ENCODE results near the gene RALGPS1.

The RALGPS1 gene

GRCh38 chr9:127066060-127066850 is 151.7 kb downstream of the RALGPS1 start:
- H2BK120ac ChIP-seq (ENCODE audit: insufficient read depth, low read length, poor library complexity) = peak overlapping the region; percentile 63
- H3K36me3 ChIP-seq (ENCODE audit: control insufficient read depth in 1 of 2, insufficient read depth in 2 of 2, low read length in 2 of 2) = no peaks in the 10 kb centered on the region
- H3K27me3 ChIP-seq (ENCODE audit: insufficient read depth, low read length) = no peaks in the 10 kb centered on the region
- H2AFZ ChIP-seq (ENCODE audit: insufficient read depth, low read length, poor library complexity) = no peak overlapping the region
- no peak for DNase-seq
- WGBS (ENCODE audit: extremely low coverage, insufficient coverage, insufficient read length) = no CpG with 5 or more reads among the region's 9 CpGs
- H3K79me1 ChIP-seq (ENCODE audit: low read length) = peaks cover 7% of the 10 kb centered on the region
- H3K4me3 ChIP-seq (ENCODE audit: low read depth, low read length) = no peak overlapping the region
- H3K9ac ChIP-seq (ENCODE audit: low read length) = no peak overlapping the region
- peak overlapping the region; percentile 70 for H4K91ac ChIP-seq (ENCODE audit: low read depth, low read length)
- no peak overlapping the region for H3K27ac ChIP-seq (ENCODE audit: low read depth, low read length)
- H3K79me2 ChIP-seq (ENCODE audit: control insufficient read depth, insufficient read depth, low read length, poor library complexity) = peaks cover 2% of the 10 kb centered on the region
- H3K23ac ChIP-seq (ENCODE audit: low read length) = no peak overlapping the region
- no peak overlapping the region for H4K12ac ChIP-seq (ENCODE audit: low read depth, low read length)
- H3K9me3 ChIP-seq (ENCODE audit: insufficient read depth, low read depth, low read length) = no peaks in the 10 kb centered on the region
- H2BK12ac ChIP-seq (ENCODE audit: low read length) = peak overlapping the region; percentile 74
- H3K14ac ChIP-seq (ENCODE audit: low read length) = peak overlapping the region; percentile 79
- H2AK5ac ChIP-seq (ENCODE audit: low read length) = peak overlapping the region; percentile 69
- no peak overlapping the region for H3K18ac ChIP-seq (ENCODE audit: low read length)
- H3K4ac ChIP-seq (ENCODE audit: low read depth, low read length) = no peak overlapping the region
- H3K4me2 ChIP-seq (ENCODE audit: low read length) = no peak overlapping the region
- H2BK5ac ChIP-seq (ENCODE audit: low read depth, low read length, poor library complexity) = no peak overlapping the region
- no peak overlapping the region for H4K8ac ChIP-seq (ENCODE audit: low read depth, low read length)
- peaks cover 7 to 11% of the 10 kb centered on the region in 2 experiments for H3K4me1 ChIP-seq (ENCODE audit: control insufficient read depth in 1 of 2, insufficient read depth in 2 of 2, low read length in 2 of 2)

- no peak overlapping the region for H3K4me3 ChIP-seq (ENCODE audit: low read depth, low read length)
- no peak overlapping the region for H3K27ac ChIP-seq (ENCODE audit: low read depth, low read length)
- H3K9ac ChIP-seq (ENCODE audit: low read length) = no peak overlapping the region
- H3K4me2 ChIP-seq (ENCODE audit: low read length) = no peak overlapping the region
- H2AK5ac ChIP-seq (ENCODE audit: low read length) = no peak overlapping the region
- peaks cover 2% of the 10 kb centered on the region for H3K79me2 ChIP-seq (ENCODE audit: control insufficient read depth, insufficient read depth, low read length, poor library complexity)
- no peak overlapping the region for H3K14ac ChIP-seq (ENCODE audit: low read length)
- no peak overlapping the region for H4K91ac ChIP-seq (ENCODE audit: low read depth, low read length)
- no peak overlapping the region for H2AFZ ChIP-seq (ENCODE audit: insufficient read depth, low read length, poor library complexity)
- no peak for DNase-seq
- WGBS (ENCODE audit: extremely low coverage, insufficient coverage, insufficient read length) = no CpG with 5 or more reads among the region's 2 CpGs
- H3K27me3 ChIP-seq (ENCODE audit: insufficient read depth, low read length) = no peaks in the 10 kb centered on the region
- peaks cover 7 to 11% of the 10 kb centered on the region in 2 experiments for H3K4me1 ChIP-seq (ENCODE audit: control insufficient read depth in 1 of 2, insufficient read depth in 2 of 2, low read length in 2 of 2)
- no peak overlapping the region for H2BK5ac ChIP-seq (ENCODE audit: low read depth, low read length, poor library complexity)
- no peaks in the 10 kb centered on the region for H3K9me3 ChIP-seq (ENCODE audit: insufficient read depth, low read depth, low read length)
- peaks cover 7% of the 10 kb centered on the region for H3K79me1 ChIP-seq (ENCODE audit: low read length)
- no peak overlapping the region for H3K4ac ChIP-seq (ENCODE audit: low read depth, low read length)
- no peak overlapping the region for H3K23ac ChIP-seq (ENCODE audit: low read length)
- no peak overlapping the region for H3K18ac ChIP-seq (ENCODE audit: low read length)
- H2BK120ac ChIP-seq (ENCODE audit: insufficient read depth, low read length, poor library complexity) = no peak overlapping the region
- no peak overlapping the region for H4K12ac ChIP-seq (ENCODE audit: low read depth, low read length)
- no peaks in the 10 kb centered on the region for H3K36me3 ChIP-seq (ENCODE audit: control insufficient read depth in 1 of 2, insufficient read depth in 2 of 2, low read length in 2 of 2)
- no peak overlapping the region for H4K8ac ChIP-seq (ENCODE audit: low read depth, low read length)
- no peak overlapping the region for H2BK12ac ChIP-seq (ENCODE audit: low read length)
These were observed 152.2 kb downstream of the RALGPS1 start for GRCh38 chr9:127066851-127067136.

- Histone ChIP-seq H2AK5ac (ENCODE audit: low read length) (no peak overlapping the region), H3K4me3 (ENCODE audit: low read depth, low read length) (no peak overlapping the region), H3K9ac (ENCODE audit: low read length) (no peak overlapping the region), H2AFZ (ENCODE audit: insufficient read depth, low read length, poor library complexity) (no peak overlapping the region), H4K8ac (ENCODE audit: low read depth, low read length) (no peak overlapping the region), H3K27me3 (ENCODE audit: insufficient read depth, low read length) (no peaks in the 10 kb centered on the region), H3K79me1 (ENCODE audit: low read length) (peaks cover 7% of the 10 kb centered on the region), H3K4me1 (ENCODE audit: control insufficient read depth in 1 of 2, insufficient read depth in 2 of 2, low read length in 2 of 2) (peaks cover 7 to 11% of the 10 kb centered on the region in 2 experiments), H3K4ac (ENCODE audit: low read depth, low read length) (no peak overlapping the region), H3K79me2 (ENCODE audit: control insufficient read depth, insufficient read depth, low read length, poor library complexity) (peaks cover 2% of the 10 kb centered on the region), H3K14ac (ENCODE audit: low read length) (no peak overlapping the region), H3K9me3 (ENCODE audit: insufficient read depth, low read depth, low read length) (no peaks in the 10 kb centered on the region), H4K91ac (ENCODE audit: low read depth, low read length) (peak overlapping the region; percentile 63), H3K4me2 (ENCODE audit: low read length) (no peak overlapping the region), H3K27ac (ENCODE audit: low read depth, low read length) (peak overlapping the region; percentile 78), H3K18ac (ENCODE audit: low read length) (no peak overlapping the region), H3K23ac (ENCODE audit: low read length) (no peak overlapping the region), H2BK120ac (ENCODE audit: insufficient read depth, low read length, poor library complexity) (peak overlapping the region; percentile 74), H4K12ac (ENCODE audit: low read depth, low read length) (no peak overlapping the region), H2BK5ac (ENCODE audit: low read depth, low read length, poor library complexity) (peak overlapping the region; percentile 56), H2BK12ac (ENCODE audit: low read length) (peak overlapping the region; percentile 67), H3K36me3 (ENCODE audit: control insufficient read depth in 1 of 2, insufficient read depth in 2 of 2, low read length in 2 of 2) (no peaks in the 10 kb centered on the region)
- no CpG with 5 or more reads among the region's 5 CpGs for WGBS (ENCODE audit: extremely low coverage, insufficient coverage, insufficient read length)
- DNase-seq = peak; percentile 67 to 93
These were observed 153.1 kb downstream of the RALGPS1 start for GRCh38 chr9:127067603-127068220.

DNA sequence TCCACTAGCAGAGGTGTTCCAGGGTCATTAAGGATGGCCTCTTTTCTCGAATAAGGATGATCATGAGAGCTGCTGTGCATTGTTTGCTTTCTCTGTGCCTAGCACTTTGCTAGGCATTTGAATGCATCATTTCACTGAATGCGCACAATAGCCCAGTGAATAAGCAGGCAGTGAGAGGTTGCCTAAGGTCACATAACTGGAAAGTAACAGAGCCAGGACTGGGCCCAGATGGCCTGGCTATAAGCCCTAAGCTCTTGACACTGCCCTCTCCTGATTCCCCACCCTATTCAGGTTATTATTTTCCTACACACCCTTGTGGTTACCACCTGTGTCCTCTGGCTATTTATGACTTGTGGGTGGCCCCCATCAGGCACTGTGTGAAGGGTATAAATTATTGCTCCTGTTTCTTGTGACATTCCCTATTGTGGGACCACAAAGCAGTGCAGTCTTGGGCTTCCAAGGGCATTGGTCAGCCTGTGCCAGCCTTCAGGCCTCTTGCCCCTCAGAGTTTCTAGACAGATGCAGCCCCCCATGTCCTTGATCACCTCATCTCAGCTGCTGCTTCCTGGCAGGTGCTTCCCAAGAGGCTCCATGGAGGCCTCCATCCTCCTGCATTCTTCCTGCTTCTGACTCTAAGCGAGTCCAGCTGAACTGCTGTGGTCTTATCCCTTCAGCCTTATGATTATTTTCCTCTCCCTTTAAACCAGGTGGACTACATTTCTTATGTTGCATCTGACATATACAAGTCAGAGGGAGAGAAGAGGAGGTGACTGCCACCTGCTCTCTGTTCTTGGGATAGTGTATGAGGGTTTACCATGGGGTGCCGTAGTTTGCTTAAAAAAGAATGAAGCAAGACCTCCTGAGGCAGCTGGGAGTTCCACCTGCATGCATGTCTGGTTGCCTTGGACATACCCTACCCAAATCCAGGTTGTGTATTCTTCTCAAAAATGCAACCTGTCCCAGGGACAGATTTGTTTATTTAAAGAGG is 160.3 kb downstream of the RALGPS1 start:
- Histone ChIP-seq H3K36me3 (ENCODE audit: control insufficient read depth in 1 of 2, insufficient read depth in 2 of 2, low read length in 2 of 2) (no peaks in the 10 kb centered on the region), H3K4me1 (ENCODE audit: control insufficient read depth in 1 of 2, insufficient read depth in 2 of 2, low read length in 2 of 2) (peaks cover 0 to 5% of the 10 kb centered on the region in 2 experiments), H3K27ac (ENCODE audit: low read depth, low read length) (no peak overlapping the region), H3K23ac (ENCODE audit: low read length) (no peak overlapping the region), H2BK12ac (ENCODE audit: low read length) (no peak overlapping the region), H3K79me2 (ENCODE audit: control insufficient read depth, insufficient read depth, low read length, poor library complexity) (no peaks in the 10 kb centered on the region), H2AK5ac (ENCODE audit: low read length) (no peak overlapping the region), H2AFZ (ENCODE audit: insufficient read depth, low read length, poor library complexity) (no peak overlapping the region), H4K8ac (ENCODE audit: low read depth, low read length) (no peak overlapping the region), H4K91ac (ENCODE audit: low read depth, low read length) (no peak overlapping the region), H3K9me3 (ENCODE audit: insufficient read depth, low read depth, low read length) (peaks cover 1% of the 10 kb centered on the region), H2BK5ac (ENCODE audit: low read depth, low read length, poor library complexity) (no peak overlapping the region), H2BK120ac (ENCODE audit: insufficient read depth, low read length, poor library complexity) (no peak overlapping the region), H3K4me3 (ENCODE audit: low read depth, low read length) (no peak overlapping the region), H3K27me3 (ENCODE audit: insufficient read depth, low read length) (no peaks in the 10 kb centered on the region), H3K14ac (ENCODE audit: low read length) (no peak overlapping the region), H4K12ac (ENCODE audit: low read depth, low read length) (no peak overlapping the region), H3K18ac (ENCODE audit: low read length) (no peak overlapping the region), H3K9ac (ENCODE audit: low read length) (no peak overlapping the region), H3K79me1 (ENCODE audit: low read length) (no peaks in the 10 kb centered on the region), H3K4me2 (ENCODE audit: low read length) (no peak overlapping the region), H3K4ac (ENCODE audit: low read depth, low read length) (no peak overlapping the region)
- no CpG with 5 or more reads among the region's 4 CpGs for whole genome bisulfite sequencing (ENCODE audit: extremely low coverage, insufficient coverage, insufficient read length)
- DNase-seq = no peak
